ENCODE measurements around the gene ZNF385D. TPM values are rescaled to one million over a fixed set of nuclear protein-coding genes. Genes with fewer than 3 reads are reported as not detected.

ZNF385D gene
- total and polyA plus RNA-seq, 12 donors = 0.09 to 1.3 (median 0.63) TPM

DNA sequence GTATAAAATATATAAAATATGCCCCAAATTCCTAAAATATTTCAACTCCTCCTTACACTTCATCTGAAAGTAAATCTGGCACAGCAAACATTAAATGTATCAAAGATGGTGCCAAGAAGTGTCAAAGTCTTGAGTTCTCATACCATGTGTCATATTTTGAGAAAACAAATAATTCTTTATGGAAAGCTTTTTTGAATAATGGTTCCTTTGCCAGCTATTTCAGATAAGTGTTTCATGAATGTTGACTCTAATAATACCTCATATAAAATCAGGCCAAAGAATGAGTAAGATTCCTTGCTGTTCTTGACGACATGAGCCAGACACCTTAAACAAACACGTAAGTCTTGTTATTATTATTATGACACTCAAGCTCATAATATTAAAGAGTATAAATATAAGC lies 30.3 kb upstream of the ZNF385D start:
- no peak for DNase-seq
- no peaks in the 10 kb centered on the region for H3K36me3 ChIP-seq (replicated peaks in 1 of 2)
- no peaks in the 10 kb centered on the region for H3K4me1 ChIP-seq (replicated peaks in 1 of 2)
- H3K4me3 ChIP-seq = no peak overlapping the region
- intact Hi-C loops (cut with DNase I) = no loop called here
- H3K27ac ChIP-seq = no peak overlapping the region
- 81 to 93% (median 86%) methylated on average over 2 of the region's 2 CpGs for WGBS, 4 donors
- no peak for TF ChIP-seq POLR2A (IDR thresholded peaks at IDR 0.05)
- TF ChIP-seq CTCF (IDR thresholded peaks at IDR 0.05) = no peak
- H3K9me3 ChIP-seq (replicated peaks in 1 of 3) = no peaks in the 10 kb centered on the region
- no peaks in the 10 kb centered on the region for H3K27me3 ChIP-seq

- Histone ChIP-seq H3K4me1 (replicated peaks in 1 of 2) (no peaks in the 10 kb centered on the region), H3K4me3 (no peak overlapping the region), H3K9me3 (replicated peaks in 1 of 3) (no peaks in the 10 kb centered on the region), H3K27me3 (no peaks in the 10 kb centered on the region), H3K36me3 (replicated peaks in 1 of 2) (no peaks in the 10 kb centered on the region), H3K27ac (no peak overlapping the region)
- TF ChIP-seq CTCF (IDR thresholded peaks at IDR 0.05) = no peak
- TF ChIP-seq POLR2A (IDR thresholded peaks at IDR 0.05) = no peak
- WGBS, 4 donors = 48 to 61% (median 59%) methylated on average over 1 of the region's 1 CpG
- DNase-seq = no peak
- intact Hi-C loops (cut with DNase I) = no loop called here
These were observed 28.9 kb upstream of the ZNF385D start for GRCh38 chr3:21779909-21780308.

DNA sequence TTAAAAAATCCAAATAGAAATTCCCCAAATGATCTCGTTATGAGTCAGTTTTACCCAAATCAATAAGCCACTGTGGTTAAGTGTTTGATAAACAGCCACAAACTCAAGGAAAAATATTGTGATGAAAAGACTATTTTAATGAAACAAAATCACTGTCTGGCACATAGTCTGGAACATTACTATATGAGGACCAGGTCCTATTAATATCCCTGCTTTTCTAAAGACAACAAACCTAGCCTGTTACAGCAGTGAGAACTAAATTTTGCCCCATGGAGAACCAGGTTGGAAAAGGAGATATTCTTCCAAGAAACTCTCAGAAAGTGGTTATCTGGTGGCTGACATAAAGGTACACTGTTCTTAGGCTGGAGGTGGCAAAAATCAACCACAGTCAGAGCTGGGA lies 27.7 kb upstream of the ZNF385D start:
- 71 to 77% (median 75%) methylated on average over 1 of the region's 1 CpG for WGBS, 4 donors
- H3K4me1 ChIP-seq (replicated peaks in 1 of 2) = no peaks in the 10 kb centered on the region
- no peak overlapping the region for H3K4me3 ChIP-seq
- TF ChIP-seq CTCF (IDR thresholded peaks at IDR 0.05) (no peak), POLR2A (IDR thresholded peaks at IDR 0.05) (no peak)
- H3K27ac ChIP-seq = no peak overlapping the region
- H3K27me3 ChIP-seq = no peaks in the 10 kb centered on the region
- DNase-seq = no peak
- intact Hi-C loops (cut with DNase I) = no loop called here
- no peaks in the 10 kb centered on the region for H3K9me3 ChIP-seq (replicated peaks in 1 of 3)
- no peaks in the 10 kb centered on the region for H3K36me3 ChIP-seq (replicated peaks in 1 of 2)

DNA sequence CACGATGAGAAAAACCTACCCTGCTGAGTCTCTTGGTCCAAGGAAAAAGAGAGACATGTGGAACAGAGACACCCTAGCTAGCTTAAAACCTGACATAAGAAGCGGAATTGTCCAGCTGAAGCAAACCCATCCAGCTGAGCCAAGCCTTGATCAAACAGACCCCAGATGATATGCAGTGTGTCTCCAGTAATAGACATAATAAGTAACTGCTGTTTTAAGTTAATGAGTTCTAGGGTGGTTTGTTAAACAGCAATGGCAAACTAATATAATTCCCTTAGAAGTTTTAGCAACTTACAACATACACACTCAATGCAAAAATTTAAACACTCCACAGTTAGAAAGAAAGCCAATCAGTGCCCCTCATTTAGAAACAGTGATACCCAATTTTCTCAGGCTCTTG lies 26.8 kb upstream of the ZNF385D start:
- intact Hi-C loops (cut with DNase I) = no loop called here

More for the DNA sequence above, 26.8 kb upstream of the ZNF385D start:
- TF ChIP-seq CTCF (IDR thresholded peaks at IDR 0.05) (no peak), POLR2A (IDR thresholded peaks at IDR 0.05) (no peak)
- DNase-seq = no peak
- Histone ChIP-seq H3K4me3 (no peak overlapping the region), H3K27ac (no peak overlapping the region), H3K36me3 (replicated peaks in 1 of 2) (no peaks in the 10 kb centered on the region), H3K4me1 (replicated peaks in 1 of 2) (no peaks in the 10 kb centered on the region), H3K27me3 (no peaks in the 10 kb centered on the region), H3K9me3 (replicated peaks in 1 of 3) (no peaks in the 10 kb centered on the region)
- 83 to 91% (median 90%) methylated on average over 2 of the region's 2 CpGs for WGBS, 4 donors
